GM08714 (cell line): ENCODE measurements around the gene FERMT1.
"Not testable (repeated sequence)": the region's sequence is repeated elsewhere in the genome, so short reads cannot be mapped to it uniquely, and the experiment has no call there.

ENCODE experiments used
- H3K4me3 ChIP-seq: fragments of 200-500 bp; sonication (Bioruptor generic); 2 replicates; pipeline ENCODE4 v1.5.1; 2014; ENCODE audit warnings: mild to moderate bottlenecking, low read length, inconsistent platforms
- ZNF274 ChIP-seq: IDR thresholded peaks from 2 replicates; pipeline ENCODE4 v1.6.1; 2012; ENCODE audit warnings: mild to moderate bottlenecking, low read depth, low read length

Gene FERMT1

DNA sequence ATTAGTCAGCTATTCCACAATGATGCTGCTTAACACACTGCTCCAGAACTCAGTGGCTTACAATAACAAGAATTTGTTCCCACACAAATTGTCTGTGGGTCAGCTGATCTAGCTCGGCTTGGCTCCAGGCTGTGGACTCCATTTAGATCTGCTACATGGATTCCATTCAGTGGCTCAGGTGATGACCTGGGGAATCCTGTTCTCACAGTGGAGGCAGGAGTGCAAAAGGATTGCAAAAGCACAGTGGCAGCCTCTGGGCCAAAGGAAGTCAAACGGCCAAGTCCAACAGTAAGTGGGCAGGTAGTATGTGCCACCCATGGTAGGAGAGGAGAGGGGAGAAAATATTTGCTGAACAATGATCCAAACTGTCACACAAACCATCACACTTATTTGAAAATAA is 53.2 kb downstream of the FERMT1 start:
- no peak overlapping the region for H3K4me3 ChIP-seq
- no peak for TF ChIP-seq ZNF274

DNA sequence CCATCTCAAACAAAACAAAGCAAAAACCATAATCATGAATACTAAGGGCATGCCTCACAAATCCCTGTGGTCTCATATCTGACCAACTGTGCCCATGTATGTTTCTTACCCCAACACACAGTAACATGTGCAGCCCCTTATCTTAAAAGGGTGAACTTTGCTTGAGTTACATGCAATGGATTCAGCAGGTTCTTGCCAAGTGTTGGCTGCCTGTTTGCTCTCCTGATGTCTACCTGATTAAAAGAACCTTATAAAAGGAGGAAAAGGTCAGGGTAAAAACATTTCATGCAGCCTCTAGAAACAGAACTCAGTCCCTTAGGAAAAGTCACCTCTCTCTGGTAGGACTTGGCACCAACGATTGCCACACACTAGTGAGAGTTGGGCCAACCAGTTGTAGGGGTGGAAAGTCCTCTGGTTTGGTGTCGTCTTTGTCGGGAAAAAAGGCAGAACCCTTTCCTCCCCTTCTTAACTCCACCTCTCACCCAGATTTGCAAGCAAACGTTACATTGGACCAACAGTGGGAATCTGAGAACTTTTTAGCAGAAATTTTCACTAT is 55.0 kb downstream of the FERMT1 start:
- TF ChIP-seq ZNF274 = no peak
- no peak overlapping the region for H3K4me3 ChIP-seq

DNA sequence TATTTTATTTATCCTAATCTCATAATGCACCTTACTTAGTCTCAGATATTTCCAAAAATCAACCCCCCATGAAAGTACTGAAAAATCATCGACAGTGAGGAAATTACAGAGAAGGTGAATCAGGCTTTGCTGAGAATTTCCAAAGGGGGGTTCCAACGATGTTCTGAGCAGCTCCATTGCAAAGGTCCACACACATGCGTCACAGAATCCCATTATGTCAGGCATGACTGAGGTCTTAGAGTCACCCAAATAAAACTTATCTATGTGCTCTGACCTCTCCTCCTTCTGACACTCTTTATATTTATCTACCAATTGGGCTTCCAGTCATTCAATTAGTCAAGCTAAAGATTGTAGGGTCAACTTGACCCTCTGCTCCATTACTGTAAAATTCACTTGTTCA is 56.2 kb downstream of the FERMT1 start:
- TF ChIP-seq ZNF274 = no peak
- no peak overlapping the region for H3K4me3 ChIP-seq

DNA sequence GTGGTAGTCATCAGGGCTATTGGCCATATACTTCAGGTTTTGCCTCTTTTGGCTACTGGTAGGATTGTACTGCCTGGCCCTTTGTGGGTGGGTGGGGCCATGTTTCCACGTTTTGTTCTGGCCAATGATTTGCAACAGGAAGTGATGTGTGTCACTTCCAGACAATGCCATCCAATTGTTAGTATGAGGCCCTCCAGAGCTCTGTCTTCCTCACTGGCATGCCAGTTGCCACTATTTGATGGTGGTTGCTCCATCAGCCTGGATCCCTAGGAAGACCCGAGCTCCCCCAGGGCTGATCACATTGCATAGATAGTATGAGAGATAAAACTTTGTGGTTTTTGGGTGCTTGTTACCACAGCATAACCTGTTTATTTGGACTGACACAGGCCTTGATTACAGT is 61.3 kb downstream of the FERMT1 start:
- H3K4me3 ChIP-seq = no peak overlapping the region

DNA sequence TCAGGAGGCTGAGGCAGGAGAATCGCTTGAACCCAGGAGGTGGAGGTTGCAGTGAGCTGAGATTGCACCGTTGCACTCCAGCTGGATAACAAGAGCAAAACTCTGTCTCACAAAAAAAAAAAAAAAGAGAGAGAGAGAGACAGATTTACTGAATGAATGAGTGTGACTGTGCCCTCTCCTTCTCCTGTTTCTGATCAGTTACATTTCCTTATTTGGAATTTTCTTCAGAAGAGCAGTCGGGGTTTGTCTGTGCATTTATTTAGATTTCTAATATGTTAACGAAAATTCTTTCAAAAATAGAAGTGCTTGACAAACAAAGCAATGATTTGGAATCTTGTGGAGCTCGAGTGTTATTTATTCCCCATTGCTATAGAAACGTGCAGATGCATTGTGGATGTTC is 62.6 kb downstream of the FERMT1 start:
- H3K4me3 ChIP-seq = no peak overlapping the region
- TF ChIP-seq ZNF274 = no peak

More for the DNA sequence above, 61.3 kb downstream of the FERMT1 start:
- TF ChIP-seq ZNF274 = no peak

DNA sequence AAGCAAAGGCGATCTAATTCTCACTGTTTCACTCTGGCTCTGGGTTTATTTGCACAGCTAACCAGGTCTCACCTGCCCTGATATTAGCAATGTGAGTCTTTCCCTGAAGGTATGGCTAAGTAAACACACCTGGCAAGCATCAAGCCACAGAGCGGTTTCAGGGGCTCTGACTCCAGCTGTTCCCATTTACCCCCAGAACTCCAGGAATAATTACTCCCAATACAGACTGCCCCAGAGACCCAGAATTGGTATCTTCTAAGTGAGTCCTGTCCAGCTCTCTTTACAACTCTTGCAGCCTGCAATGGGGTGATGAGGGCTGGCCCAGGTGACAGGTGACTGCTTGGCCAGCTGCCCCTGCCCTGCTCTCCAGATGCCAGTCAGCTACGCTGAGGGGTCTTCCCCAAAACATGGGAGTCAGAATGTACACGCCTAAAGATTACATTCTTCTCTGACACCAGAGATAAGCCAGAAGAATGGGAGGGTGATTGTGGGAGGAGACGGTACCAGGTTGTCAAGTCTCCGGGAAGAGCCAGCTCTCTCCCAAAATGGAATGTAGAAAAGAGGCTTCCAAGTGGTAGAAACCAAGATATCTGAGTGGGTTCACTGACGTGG is 64.0 kb downstream of the FERMT1 start:
- H3K4me3 ChIP-seq = no peak overlapping the region
- no peak for TF ChIP-seq ZNF274

DNA sequence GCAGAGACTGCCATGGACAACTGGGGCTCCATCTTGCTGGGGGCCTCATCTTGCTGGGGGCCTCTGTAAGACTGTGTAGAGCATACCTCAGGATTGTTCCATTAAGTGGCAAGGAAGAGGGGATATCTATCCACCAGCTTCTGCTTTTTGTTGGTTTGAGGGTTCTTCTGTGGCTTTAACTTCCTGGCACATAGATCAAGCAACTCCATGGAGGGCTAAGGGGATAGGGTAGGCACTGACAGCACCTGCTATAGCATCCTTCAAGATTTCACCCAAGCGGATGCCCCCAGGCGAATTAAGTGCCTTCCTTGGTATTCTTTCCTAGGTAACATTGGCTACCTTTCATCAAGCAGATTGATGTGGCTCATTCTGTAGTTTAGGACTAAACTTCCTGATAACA is 65.1 kb downstream of the FERMT1 start:
- no peak for TF ChIP-seq ZNF274
- no peak overlapping the region for H3K4me3 ChIP-seq

DNA sequence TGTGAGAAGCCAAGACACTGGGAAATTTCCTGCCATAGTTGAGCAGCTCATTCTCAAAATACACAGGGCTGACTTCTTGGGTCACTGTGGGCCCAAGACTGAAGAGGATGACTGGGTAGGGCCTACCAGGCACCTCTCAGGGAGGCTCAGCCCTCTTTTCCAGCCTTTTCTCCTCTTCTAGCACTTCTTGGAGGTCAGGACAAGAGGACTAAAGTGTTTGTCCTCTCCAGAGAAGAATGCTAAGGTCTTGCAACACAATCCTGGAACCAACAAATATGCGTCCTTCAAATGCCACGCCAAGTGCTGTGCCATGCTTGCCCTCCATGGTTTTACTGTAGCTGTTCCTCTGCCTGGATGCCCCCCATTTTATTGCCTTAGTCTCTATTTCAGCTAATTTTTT is 65.7 kb downstream of the FERMT1 start:
- H3K4me3 ChIP-seq = no peak overlapping the region
- TF ChIP-seq ZNF274 = no peak

DNA sequence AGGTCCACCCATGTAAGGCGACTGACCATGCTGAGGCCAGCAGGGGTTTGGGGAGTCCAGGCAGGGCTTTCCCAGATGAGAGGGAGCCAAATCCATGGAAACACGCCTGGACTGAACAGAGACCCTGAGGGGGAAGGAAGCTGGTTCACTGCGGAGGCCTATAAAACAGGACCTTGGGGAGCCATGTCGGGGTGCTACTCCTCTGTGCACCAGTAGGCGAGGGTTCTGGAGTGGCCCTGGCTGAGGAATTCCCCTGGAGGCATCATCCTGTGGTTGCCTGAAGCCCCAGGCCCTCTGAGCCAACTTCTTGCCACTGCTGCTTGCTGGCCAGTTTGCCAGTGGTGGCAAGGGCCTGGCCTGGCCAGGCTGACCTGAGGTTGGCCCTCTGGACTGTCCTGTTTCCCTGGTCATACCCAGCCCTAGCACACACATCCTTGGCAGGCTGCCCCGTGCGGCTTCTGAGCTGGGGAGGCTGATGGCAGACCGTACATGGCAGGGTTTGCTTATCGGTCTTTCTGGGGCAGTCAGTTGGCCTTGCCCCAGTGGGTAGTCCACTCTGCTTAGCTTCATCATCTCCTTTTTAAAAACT is 66.8 kb downstream of the FERMT1 start:
- TF ChIP-seq ZNF274 = no peak
- H3K4me3 ChIP-seq = no peak overlapping the region

DNA sequence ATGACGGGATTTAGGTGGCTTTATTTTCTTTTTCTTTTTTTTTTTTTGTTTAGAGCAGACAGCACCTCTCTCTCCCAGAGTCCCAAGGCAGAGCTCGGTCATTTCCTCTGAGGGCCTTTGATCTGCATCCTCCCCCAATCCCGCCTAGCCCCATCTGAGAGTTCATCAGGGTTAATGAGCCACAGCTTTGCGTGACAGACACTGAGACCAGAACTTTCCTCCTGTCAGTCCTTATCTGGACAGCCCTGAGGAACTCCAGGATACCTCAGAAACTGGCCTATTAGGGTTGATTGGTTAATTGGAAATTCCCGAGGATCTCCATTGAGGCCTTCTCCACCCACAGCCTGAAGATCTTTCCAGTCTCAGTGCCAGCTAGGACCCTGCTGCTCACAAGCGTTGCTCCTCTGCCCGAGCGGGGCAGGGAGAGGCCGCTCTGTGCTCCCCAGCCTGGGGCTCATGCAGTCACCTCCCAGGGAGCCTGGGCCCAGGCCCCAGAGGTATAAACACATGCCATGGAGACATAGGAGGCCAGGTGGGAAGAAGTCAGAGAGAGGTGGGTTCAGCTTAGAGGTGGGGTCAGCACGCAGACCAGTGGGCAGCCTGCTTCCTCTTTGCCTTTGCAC is 67.6 kb downstream of the FERMT1 start:
- no peak for TF ChIP-seq ZNF274
- H3K4me3 ChIP-seq = no peak overlapping the region

DNA sequence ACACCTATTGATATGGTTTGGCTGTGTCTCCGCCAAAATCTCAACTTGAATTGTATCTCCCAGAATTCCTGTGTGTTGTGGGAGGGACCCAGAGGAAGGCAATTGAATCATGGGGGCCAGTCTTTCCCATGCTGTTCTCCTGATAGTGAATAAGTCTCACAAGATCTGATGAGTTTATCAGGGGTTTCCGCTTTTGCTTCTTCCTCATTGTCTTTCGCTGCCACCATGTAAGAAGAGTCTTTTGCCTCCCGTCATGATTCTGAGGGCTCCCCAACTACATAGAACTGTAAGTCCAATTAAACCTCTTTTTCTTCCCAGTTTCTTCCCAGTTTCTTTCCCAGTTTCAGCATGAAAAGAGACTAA is 68.2 kb downstream of the FERMT1 start:
- not testable (repeated sequence) for H3K4me3 ChIP-seq

DNA sequence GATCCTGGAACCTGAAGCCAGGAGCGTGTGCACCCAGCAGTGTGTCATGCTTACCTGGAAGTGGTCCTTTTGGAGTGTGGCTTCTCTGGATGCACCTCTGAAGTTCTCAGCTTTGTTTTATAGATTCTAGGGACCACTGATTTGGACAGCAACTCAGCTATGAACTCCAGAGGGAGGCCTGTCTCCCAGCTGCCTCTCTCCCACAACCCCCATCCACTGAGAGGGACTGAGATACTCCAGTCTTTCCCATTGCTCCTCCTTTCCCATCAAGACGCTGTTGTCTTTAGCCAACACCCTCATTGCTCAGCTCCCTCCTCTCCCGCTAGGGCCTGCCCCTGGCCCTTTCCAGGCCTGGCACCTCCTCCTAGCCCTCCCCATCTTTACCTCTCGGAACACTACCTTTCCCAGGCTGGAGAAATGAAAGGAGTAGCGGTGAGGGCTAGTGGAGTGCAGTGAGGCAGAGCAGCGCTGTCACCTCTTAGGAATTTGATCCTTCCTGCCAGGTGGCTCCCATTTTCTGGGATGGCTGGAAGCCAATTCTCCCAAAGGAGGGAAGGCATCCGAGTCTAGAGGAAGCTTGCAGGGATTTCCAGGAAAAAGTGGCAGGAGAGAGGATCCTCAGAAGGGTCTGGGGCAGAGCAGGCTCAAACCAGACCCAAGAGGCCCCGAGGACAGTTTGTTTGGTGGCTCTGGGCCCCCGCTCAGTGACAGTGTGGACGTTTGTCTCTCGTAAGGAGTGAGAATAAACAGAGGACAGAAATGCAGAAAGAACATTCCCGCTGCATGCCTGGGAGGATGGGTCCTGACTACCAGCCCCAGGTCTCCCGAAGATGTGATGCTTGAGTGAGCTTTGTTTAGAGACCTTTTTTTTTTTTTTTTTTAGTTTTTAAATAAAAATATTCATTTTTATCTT is 68.8 kb downstream of the FERMT1 start, which contains the start of gene LRRN4:
Gene LRRN4 (minus strand): TSS at position 285 of the 913 bp plus-strand sequence. CDS start 1,261 bp downstream, outside the sequence.
- H3K4me3 ChIP-seq = no peak within 1 kb of the TSS
- TF ChIP-seq ZNF274 = no peak

DNA sequence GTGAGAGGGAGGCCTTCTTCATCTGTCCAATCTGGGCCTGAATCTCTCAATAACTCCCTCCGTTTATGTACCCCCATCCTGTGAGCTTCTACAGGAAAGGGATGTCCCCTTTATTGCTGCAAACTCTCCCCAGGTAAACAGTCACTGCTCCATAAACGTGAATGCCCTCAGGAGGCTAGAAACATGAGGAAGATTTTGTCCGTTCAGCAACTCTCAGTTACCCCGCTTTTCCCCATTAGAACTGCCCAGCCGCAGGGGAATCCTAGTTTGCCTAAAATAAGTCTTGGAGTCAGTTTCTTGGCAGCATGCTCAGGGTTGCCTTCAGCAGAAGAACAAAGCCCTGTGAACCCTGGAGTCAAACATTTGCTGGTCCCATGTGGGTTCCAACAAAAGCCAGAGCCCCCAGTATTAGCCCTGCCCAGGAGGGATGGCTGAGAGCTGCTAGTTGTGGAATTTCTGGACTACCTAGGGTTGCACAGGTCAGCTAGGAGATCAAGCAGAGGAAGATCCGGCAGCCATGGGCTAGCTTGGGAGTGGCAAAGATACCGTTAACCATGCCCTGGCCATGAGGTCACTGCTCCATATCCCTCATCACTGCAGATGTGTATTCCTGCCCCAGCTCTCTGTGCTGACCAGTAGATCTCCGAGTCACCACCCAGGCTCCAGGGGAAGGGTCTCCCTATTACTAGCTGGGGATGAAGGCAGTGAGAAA is 69.6 kb downstream of the FERMT1 start:
- TF ChIP-seq ZNF274 = no peak
- H3K4me3 ChIP-seq = no peak overlapping the region

DNA sequence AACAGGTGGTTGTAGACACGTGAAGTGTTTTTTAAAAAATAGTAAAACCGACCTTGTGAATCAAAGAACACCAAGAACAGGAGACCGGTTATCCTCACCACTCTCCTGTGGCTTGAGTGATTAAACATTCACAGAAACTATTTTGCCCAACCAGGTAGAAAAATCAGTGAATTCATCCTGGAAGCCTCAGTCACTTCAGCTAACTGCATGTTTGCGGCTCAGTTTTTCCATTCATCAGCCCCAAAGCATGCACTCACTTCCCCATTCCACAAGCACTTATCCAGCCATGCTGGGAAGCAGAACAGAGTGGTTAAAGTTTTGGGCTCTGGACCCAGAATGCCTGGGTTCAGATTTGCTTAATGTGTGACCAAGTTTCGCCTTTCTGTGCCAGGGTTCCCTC is 71.3 kb downstream of the FERMT1 start:
- no peak overlapping the region; the same call in 1 of the 2 replicates for H3K4me3 ChIP-seq
- no peak for TF ChIP-seq ZNF274

DNA sequence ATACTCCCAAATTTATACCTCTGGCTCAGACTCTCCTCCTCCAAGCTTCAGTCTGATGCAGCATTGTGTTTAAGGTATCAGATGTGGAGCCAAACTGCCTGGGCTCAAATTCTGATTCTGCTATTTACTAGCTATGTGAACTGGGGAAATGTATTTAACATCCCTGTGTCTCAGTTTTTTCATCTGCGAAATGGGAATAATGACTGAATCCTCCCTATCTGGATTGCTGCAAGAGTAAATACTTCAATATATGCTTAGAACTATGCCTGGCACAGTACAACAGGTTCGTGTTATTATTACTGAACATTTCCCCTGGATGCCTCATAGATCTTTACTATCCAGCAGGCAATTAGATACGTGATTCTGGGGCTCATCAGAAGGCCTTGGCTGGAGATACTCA is 74.4 kb downstream of the FERMT1 start:
- no peak overlapping the region for H3K4me3 ChIP-seq
- no peak for TF ChIP-seq ZNF274
